ENCODE data around the gene GBX2.

Gene GBX2

DNA sequence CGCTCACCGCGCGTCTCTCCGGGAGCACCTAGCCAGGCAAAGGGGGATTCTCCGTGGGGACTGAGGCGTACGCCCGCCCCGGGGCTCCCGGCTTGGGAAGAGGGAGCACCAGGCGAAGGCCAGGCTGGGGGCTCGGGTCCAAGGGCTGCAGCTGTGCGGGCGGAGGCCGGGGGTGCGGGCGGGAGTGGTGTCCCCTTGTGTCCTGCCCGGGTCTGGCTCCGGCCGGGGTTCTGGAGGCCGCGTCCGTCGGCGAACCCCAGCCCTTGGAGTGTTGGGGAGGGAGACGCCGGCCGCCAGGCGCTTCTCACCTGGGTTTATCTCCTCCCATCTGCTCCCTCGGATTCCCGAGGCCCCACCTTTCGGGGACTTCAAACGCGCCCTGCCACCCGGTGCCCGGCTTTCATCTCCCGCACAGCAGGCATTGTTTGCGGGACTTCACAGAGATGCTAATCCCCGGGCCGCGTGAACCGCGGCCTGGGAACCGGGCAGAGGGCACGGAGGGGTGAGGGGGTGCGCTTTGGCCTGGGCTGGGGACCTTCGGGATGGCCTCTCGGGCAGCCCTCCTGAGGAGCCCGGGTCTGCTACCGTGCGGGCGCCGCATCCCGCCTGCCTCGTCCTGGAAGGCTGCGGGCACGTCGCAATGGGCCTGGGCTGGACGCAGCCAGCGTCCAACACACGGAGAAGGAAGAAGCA, 5.0 kb upstream of the GBX2 start:
- Histone ChIP-seq H3K27ac (no peak overlapping the region), H3K4me3 (no peak overlapping the region)
- no peak for DNase-seq (ENCODE audit: low spot score)
- TF ChIP-seq, protein P1, sequence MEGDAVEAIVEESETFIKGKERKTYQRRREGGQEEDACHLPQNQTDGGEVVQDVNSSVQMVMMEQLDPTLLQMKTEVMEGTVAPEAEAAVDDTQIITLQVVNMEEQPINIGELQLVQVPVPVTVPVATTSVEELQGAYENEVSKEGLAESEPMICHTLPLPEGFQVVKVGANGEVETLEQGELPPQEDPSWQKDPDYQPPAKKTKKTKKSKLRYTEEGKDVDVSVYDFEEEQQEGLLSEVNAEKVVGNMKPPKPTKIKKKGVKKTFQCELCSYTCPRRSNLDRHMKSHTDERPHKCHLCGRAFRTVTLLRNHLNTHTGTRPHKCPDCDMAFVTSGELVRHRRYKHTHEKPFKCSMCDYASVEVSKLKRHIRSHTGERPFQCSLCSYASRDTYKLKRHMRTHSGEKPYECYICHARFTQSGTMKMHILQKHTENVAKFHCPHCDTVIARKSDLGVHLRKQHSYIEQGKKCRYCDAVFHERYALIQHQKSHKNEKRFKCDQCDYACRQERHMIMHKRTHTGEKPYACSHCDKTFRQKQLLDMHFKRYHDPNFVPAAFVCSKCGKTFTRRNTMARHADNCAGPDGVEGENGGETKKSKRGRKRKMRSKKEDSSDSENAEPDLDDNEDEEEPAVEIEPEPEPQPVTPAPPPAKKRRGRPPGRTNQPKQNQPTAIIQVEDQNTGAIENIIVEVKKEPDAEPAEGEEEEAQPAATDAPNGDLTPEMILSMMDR (IDR thresholded peaks at IDR 0.05) = no peak

- no peak for DNase-seq (ENCODE audit: low spot score)
- H3K27ac ChIP-seq = no peak overlapping the region
- TF ChIP-seq, protein P1 (IDR thresholded peaks at IDR 0.05) = no peak
- no peak overlapping the region for H3K4me3 ChIP-seq
Observed at GRCh38 chr2:236172255-236173035, 4.3 kb upstream of the GBX2 start.

- DNase-seq (ENCODE audit: low spot score) = peak; percentile 3
- no peak overlapping the region for H3K27ac ChIP-seq
- TF ChIP-seq, protein P1 (IDR thresholded peaks at IDR 0.05) = no peak
- peak overlapping the region; percentile 32 for H3K4me3 ChIP-seq
Observed at GRCh38 chr2:236171680-236172254, 3.6 kb upstream of the GBX2 start.

DNA sequence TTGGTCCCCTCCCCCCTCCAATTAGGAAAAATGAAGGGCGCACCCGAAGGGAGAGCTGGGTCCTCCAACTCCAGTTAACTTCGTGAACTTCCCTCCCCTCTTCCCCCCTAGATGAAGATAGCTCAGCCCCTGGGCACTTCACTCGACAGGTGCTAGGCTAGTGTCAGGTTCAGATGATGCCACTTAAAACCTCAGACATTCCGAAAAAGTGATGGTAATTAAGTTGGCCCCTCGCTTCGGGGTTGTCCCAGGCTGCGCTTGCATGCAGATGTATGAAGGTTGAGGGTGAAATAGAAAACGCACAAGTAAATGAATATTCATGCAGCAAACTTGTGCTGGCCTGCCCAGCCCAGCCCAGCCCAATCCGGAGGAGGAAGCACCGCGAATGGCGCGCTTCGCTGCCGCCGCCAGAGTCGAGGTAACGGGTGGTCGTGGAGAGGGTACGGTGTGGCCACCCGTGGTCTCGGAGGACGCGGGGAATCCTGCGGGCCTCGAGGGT, 3.0 kb upstream of the GBX2 start:
- peak; percentile 45 for DNase-seq (ENCODE audit: low spot score)
- TF ChIP-seq, protein P1 (IDR thresholded peaks at IDR 0.05) = no peak
- H3K27ac ChIP-seq = no peak overlapping the region
- peak overlapping the region; percentile 32 for H3K4me3 ChIP-seq

DNA sequence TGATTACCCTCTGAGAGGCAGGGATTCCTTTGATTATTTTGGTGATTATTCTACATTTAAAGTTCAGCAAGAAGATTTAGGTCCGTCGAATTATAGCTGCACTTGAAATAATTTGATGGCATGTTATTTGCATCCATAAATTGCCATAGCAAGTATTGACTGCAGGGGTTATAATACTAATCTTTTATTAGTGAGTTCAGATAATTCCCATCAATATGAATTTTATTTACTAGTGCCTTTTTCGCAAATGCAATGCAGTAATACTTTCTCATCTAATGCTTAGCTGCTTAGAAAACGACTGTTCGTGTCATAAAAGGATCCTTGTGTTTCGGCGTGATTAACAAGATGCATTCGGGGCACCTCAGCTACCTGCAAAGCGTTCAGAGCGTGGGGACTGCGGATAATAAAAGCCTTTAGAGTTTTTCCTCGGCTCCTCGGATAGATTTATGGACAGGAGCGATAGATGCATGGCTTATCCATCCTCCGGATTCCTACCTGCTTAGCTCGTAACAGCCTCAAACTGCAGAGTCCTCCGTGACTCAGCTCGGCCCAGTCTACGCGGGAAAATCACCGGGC, 2.5 kb upstream of the GBX2 start:
- no peak for DNase-seq (ENCODE audit: low spot score)
- TF ChIP-seq, protein P1 (IDR thresholded peaks at IDR 0.05) = no peak
- H3K27ac ChIP-seq = no peak overlapping the region

DNA sequence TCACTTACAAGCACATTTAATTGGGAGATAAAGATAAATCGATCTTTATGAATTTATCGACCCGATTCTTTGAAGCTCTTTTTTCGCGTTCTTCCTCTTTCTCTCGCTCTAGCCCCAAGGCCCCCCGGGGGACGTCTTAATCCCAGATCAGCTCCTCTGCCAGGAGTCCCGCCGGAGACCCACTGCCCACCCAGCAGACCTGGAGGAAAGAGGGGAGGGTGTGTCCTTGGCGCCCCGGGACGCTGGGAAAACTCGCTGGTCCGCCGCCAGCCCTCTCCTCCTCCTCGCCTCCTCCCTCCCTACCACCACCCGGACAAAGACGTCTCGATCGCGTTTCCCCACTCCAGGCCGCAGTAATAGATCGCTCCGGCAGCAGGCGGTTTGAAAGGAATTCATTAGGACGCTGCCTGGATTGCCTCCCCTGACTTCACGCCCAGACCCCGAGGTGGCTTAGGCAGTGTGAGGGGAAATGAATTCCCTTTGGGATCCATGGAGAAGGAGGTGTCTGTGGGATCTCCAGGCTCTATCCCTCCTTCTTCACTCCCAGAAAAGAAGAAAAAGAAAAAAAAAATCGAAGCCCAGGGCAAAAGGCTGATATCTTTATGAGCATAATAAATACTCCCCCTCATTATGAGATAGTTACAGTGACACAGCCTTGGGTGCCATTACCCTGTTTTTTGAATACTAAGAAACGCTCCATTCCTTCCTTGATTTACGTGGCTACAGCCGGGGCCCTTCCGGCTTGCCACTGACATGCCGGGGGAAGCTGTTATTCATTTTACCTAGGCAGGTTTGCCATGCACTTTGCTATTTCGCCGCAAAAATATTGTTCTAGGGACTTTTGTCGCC, 1.8 kb upstream of the GBX2 start:
- peak; percentile 46 for DNase-seq (ENCODE audit: low spot score)
- Histone ChIP-seq H3K4me3 (no peak overlapping the region), H3K27ac (no peak overlapping the region)
- TF ChIP-seq, protein P1 (IDR thresholded peaks at IDR 0.05) = no peak

More for the DNA sequence above, 2.5 kb upstream of the GBX2 start:
- no peak overlapping the region for H3K4me3 ChIP-seq
